ENCODE data around the gene PADI1. TPM values are rescaled to one million over a fixed set of nuclear protein-coding genes. Genes with fewer than 3 reads are reported as not detected.

The PADI1 gene
- total RNA-seq, 1 donor from 2014 or later, result 0.70 TPM

GRCh38 chr1:17292299-17293160, 87.6 kb downstream of the PADI1 start:
- no peak for DNase-seq (ENCODE audit: low spot score)
- Mint-ChIP-seq H3K4me1 (ENCODE audit: low read depth) (peaks cover 11% of the 10 kb centered on the region), H3K4me3 (ENCODE audit: unreplicated experiment) (no peak overlapping the region), H3K36me3 (ENCODE audit: low read depth) (no peaks in the 10 kb centered on the region), H3K9me3 (ENCODE audit: low read depth) (no peaks in the 10 kb centered on the region), H3K27me3 (ENCODE audit: low read depth) (peaks cover 2% of the 10 kb centered on the region), H3K27ac (ENCODE audit: unreplicated experiment) (no peak overlapping the region)
- no peak for TF ChIP-seq CTCF (IDR thresholded peaks at IDR 0.05)

GRCh38 chr1:17293681-17294425, 88.9 kb downstream of the PADI1 start:
- DNase-seq (ENCODE audit: low spot score), result no peak
- Mint-ChIP-seq H3K36me3 (ENCODE audit: low read depth) (no peaks in the 10 kb centered on the region), H3K4me3 (ENCODE audit: unreplicated experiment) (no peak overlapping the region), H3K9me3 (ENCODE audit: low read depth) (peaks cover under 1% of the 10 kb centered on the region), H3K4me1 (ENCODE audit: low read depth) (peaks cover 8% of the 10 kb centered on the region), H3K27ac (ENCODE audit: unreplicated experiment) (no peak overlapping the region), H3K27me3 (ENCODE audit: low read depth) (peaks cover 2% of the 10 kb centered on the region)
- no peak for TF ChIP-seq CTCF (IDR thresholded peaks at IDR 0.05)

- H3K27ac Mint-ChIP-seq (ENCODE audit: unreplicated experiment), result no peak overlapping the region
- no peak for TF ChIP-seq CTCF (IDR thresholded peaks at IDR 0.05)
- DNase-seq (ENCODE audit: low spot score), result no peak
- peaks cover 6% of the 10 kb centered on the region for H3K9me3 Mint-ChIP-seq (ENCODE audit: low read depth)
- peaks cover 2% of the 10 kb centered on the region for H3K36me3 Mint-ChIP-seq (ENCODE audit: low read depth)
- no peak overlapping the region for H3K4me3 Mint-ChIP-seq (ENCODE audit: unreplicated experiment)
- H3K4me1 Mint-ChIP-seq (ENCODE audit: low read depth), result no peaks in the 10 kb centered on the region
- peaks cover 4% of the 10 kb centered on the region for H3K27me3 Mint-ChIP-seq (ENCODE audit: low read depth)
These were observed 90.4 kb downstream of the PADI1 start for GRCh38 chr1:17295292-17295691.

Small RNAs within 50 kb of the gene (microRNA-seq; reads per million reads assigned to microRNA genes)
- not detected for gene MIR3972 (ENCODE audit: borderline number of aligned reads)

Other genes starting within 250 kb of the PADI1 start
- 260 to 285 TPM (median 269 TPM) in 3 replicates for gene MFAP2, start 224.5 kb upstream of the PADI1 start, total RNA-seq
- gene ATP13A2, start 193.2 kb upstream of the PADI1 start, total RNA-seq, result 52.1 to 60.8 TPM (median 54.4 TPM) in 3 replicates
- gene SDHB, start 151.1 kb upstream of the PADI1 start, total RNA-seq, result 54.7 to 70.1 TPM (median 57.7 TPM) in 3 replicates
- 20.9 to 74.9 TPM (median 72.6 TPM) in 3 replicates for gene PADI2, start 85.7 kb upstream of the PADI1 start, total RNA-seq
- not detected in 3 replicates for gene PADI3, start 44.0 kb downstream of the PADI1 start, total RNA-seq
- 0.60 TPM in 1 of 3 replicates, not detected in the others for gene PADI4, start 103.1 kb downstream of the PADI1 start, total RNA-seq
- gene PADI6, start 167.1 kb downstream of the PADI1 start, total RNA-seq, result not detected in 3 replicates
- gene RCC2, start 234.5 kb downstream of the PADI1 start, total RNA-seq, result 88.6 to 90.0 TPM (median 88.7 TPM) in 3 replicates

Data from chondrocyte (in vitro differentiated cells).